NCI-H187 (cell line): Measurements from ENCODE around the gene PTPRM.
"Not testable (repeated sequence)": the region's sequence is repeated elsewhere in the genome, so short reads cannot be mapped to it uniquely, and the experiment has no call there.

Experiments
- DNase-seq, 2 experiments: peaks; one replicate each; lab custom pipeline; 2025; lab: John Stamatoyannopoulos, UW

Gene PTPRM

GRCh38 chr18:8050616-8051329 lies 483.7 kb downstream of the PTPRM start:
- DNase-seq = no peak

- DNase-seq = no peak
Measured at GRCh38 chr18:8051453-8051852, 484.3 kb downstream of the PTPRM start.

DNA sequence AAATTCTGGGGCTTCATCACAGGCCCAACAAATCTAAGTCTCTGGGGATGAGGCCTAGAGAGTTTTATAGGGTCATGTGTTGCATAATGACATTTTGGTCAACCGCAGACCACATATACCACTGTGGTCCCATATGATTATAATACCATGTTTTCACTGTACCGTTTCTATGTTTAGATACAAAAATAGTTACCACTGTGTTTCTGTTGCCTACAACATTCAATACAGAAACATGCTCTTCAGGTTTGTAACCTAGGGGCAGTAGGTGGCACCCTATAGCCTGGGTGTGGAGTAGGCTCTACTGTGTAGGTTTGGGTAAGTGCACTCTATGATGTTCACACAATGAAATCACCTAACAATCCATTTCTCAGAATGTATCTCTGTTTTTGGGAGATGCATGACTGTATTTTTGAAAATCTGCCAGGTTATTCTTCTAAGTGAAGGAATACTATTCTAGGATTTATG lies 485.2 kb downstream of the PTPRM start:
- DNase-seq = no peak

- DNase-seq = no peak
Measured at GRCh38 chr18:8056723-8057122, 489.6 kb downstream of the PTPRM start.

DNA sequence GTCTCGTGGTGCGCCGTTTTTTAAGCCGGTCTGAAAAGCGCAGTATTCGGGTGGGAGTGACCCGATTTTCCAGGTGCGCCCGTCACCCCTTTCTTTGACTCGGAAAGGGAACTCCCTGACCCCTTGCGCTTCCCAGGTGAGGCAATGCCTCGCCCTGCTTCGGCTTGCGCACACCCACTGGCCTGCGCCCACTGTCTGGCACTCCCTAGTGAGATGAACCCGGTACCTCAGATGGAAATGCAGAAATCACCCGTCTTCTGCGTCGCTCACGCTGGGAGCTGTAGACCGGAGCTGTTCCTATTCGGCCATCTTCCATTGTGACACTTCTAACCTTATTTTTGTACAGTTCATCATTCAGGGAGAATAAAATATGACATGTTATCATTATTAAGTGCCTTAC lies 496.0 kb downstream of the PTPRM start:
- DNase-seq = not testable (repeated sequence)

DNA sequence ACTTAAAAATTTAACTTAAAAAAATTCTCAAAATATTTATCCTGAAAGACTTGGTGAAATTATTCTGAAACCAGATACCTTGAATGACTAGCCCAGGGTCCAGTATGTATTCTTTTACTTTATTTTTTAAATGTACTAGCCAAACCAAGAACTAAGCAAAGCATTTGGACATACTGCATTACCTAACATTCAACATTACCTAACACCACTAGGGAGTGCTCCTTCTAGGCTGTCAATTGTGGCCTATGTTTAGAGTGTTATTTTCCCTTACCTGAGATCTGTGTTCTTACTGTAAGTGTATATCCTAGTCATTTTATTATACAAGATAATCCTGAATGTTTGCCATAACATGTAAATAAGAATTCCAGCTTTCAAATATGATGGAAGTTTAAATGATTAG lies 496.6 kb downstream of the PTPRM start:
- no peak for DNase-seq

DNA sequence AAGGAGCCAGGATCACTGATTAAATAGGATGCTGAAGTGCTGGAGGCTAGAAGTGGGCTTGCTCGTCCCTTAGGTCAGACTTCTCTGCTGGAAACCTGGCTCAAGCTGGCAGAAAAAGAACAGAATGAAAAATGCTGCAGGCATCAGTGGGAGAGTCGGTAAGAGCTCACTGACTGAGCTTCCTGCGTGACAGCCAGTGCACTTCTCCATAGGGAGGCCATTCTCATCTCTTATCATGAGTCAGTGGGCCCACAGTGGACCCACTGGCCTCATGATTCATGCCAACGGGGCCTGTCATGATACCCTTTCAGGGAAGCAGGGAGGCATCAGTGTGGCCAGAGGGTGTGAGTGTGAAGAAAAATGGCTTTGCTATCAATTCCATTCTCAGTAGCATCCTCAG lies 498.2 kb downstream of the PTPRM start:
- DNase-seq = no peak

DNA sequence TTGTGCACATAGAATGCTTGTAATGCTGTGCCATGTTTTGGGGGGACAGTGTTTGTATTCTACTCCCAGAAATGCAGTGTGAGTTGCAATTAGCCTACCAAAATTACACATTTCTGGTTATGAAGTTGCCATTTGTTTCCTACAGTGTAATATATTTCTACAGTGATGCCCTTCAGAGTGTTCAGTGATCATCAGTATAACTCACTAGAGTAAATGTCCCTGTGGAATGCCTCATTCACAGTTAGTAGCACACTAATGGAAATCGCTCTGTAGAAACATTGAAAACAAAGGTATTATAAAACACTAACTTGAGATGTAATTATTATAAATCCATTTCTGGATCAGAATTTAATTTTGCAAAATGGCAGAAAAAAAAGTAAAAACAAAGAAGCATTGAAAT lies 498.7 kb downstream of the PTPRM start:
- no peak for DNase-seq

DNA sequence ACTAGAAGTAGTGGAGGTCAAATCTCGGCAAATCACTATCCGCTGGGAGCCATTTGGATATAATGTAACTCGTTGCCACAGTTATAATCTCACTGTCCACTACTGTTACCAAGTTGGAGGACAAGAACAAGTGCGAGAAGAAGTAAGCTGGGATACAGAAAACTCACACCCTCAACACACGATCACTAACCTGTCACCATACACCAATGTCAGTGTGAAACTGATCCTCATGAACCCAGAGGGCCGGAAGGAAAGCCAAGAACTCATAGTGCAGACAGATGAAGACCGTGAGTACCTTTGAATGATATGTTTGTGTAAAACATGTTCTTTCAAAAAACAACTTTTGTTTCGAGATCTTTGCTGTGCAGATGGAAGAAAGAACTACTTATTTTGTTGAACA lies 502.6 kb downstream of the PTPRM start:
- DNase-seq = no peak

GRCh38 chr18:8073167-8073566 lies 506.1 kb downstream of the PTPRM start:
- DNase-seq = no peak

DNA sequence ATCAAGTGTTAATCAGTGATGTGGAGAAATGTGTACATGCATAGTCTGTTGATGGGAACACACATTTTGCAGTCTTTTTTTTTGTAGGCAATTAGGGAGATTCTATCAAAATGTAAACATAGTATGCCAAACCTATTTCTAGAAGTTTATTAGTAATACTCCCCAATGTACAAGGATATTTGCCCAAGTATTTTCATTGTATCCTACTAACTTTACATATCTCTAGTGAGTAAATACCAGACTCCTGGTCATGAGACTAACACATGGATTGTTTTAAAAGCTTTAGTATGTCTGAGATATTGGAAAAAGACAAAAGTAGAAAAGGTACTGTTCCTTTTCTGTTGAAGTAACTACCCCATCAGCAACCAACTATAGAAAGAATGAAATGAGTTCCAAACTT lies 513.0 kb downstream of the PTPRM start:
- no peak for DNase-seq

DNA sequence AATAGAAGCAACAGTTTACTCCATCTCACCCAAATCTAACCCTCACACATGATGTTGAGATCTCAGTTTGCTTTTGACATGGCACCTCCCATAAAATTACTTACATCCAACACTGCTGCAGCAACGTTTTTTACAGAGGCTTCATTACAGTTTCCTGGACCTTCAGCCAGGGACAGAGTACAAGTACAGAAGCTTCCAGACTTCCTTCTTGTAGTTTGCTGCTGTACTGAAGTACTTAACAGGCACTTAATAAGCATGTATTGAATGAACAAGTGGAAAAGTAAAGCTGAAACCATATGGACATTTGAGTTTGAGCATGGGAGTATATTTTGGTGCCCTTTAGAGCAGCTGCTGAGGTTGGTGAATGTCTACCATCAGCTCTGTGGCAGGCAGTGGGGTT lies 514.2 kb downstream of the PTPRM start:
- DNase-seq = no peak

GRCh38 chr18:8081872-8082553 lies 514.9 kb downstream of the PTPRM start:
- peak in 1 of 2 experiments; percentile 10 for DNase-seq

GRCh38 chr18:8084160-8084559 lies 517.0 kb downstream of the PTPRM start:
- DNase-seq = no peak

GRCh38 chr18:8088626-8089025 lies 521.5 kb downstream of the PTPRM start:
- DNase-seq = peak in 1 of 2 experiments; percentile 8

GRCh38 chr18:8091035-8091434 lies 523.9 kb downstream of the PTPRM start:
- DNase-seq = no peak

- DNase-seq = no peak
Measured at GRCh38 chr18:8095947-8096570, 528.9 kb downstream of the PTPRM start.

DNA sequence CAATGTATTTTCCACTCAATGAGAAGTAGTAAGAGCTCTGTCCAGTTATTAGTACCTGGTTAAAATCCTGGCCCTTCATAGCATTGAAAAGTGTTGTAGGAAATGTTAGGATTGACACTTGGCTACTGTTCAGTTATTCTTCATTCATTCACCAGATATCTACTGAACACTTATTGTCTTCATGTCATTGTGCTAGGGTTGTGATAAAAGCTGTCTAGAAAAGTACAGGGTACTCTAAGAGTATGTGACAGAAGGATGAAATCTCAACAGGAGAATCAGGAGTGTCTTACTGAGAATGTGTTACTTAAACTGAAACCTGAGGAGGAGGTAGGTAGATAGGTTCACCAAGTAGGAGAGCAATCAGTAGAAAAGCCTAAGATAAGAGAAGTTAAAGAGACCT lies 530.3 kb downstream of the PTPRM start:
- no peak for DNase-seq

DNA sequence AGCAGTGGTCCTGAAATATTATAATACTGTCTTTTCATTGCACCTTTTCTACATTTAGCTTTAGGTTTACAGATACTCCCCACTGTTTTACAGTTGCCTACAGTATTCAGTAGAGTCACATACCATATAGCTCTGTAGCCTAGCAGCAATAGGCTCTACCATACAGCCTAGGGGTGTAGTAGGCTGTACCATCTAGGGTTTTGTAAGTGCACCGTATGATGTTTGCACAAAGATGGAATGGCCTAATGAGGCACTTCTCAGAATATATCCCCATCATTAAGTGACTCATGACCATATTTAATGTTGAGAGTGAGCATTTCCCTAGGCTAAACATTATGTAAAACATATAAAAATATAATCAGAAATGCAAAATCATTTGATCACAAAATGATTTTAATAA lies 530.8 kb downstream of the PTPRM start:
- DNase-seq = no peak

- no peak for DNase-seq
Measured at GRCh38 chr18:8106603-8107002, 539.5 kb downstream of the PTPRM start.

DNA sequence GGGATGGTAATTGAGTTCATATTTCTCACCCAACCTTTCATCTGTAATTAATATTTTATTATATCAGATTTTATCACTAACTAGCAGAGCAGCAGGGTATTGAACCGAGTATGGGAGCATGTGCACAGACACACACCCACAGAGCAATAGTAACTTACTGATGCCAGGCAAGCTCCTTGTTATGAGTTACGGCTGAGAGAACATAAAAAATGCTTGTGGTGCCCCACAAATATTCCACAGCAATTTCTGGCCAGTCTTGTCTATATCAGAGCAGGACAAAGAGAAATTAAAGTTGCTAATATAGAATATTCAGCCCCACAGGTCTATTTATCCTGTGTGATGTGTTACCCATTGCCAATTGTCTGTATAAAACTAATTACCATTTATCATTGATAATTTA lies 540.3 kb downstream of the PTPRM start:
- DNase-seq = no peak

GRCh38 chr18:8114480-8114879 lies 547.4 kb downstream of the PTPRM start:
- no peak for DNase-seq

GRCh38 chr18:8116341-8117005 lies 549.4 kb downstream of the PTPRM start:
- DNase-seq = no peak
